Measurements from ENCODE around the gene MEIKIN. TPM values are rescaled to one million over a fixed set of nuclear protein-coding genes. Genes with fewer than 3 reads are reported as not detected.

Gene MEIKIN
- total RNA-seq, 1 donor from 2014 or later: not detected

DNA sequence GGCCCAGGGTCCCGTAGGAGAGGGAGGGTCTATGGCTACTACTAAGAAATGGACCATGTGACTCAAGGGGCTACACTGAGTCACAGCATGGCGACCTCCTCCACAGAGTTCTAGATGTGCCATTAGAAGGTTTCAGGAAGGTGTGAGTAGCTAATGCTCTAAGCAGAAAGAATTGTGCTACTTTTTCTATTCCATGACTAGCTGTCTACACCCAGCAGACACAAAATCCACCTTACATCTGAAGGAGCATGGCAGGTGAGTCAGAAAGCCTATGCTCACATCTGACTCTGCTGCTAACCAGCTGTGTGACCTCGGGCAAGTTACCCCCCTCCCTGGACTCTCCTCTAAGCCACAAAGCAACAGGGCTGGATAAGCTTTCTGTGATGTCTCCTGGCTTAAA lies 14.4 kb upstream of the MEIKIN start:
- no peak for DNase-seq
- H3K36me3 Mint-ChIP-seq (ENCODE audit: unreplicated experiment): no peaks in the 10 kb centered on the region
- no peaks in the 10 kb centered on the region for H3K9me3 Mint-ChIP-seq (ENCODE audit: unreplicated experiment)
- no peak overlapping the region for H3K27ac Mint-ChIP-seq (ENCODE audit: unreplicated experiment)
- no peaks in the 10 kb centered on the region for H3K4me1 Mint-ChIP-seq (ENCODE audit: low read depth, unreplicated experiment)
- no peak overlapping the region for H3K4me3 Mint-ChIP-seq (ENCODE audit: unreplicated experiment)
- TF ChIP-seq, protein P1, sequence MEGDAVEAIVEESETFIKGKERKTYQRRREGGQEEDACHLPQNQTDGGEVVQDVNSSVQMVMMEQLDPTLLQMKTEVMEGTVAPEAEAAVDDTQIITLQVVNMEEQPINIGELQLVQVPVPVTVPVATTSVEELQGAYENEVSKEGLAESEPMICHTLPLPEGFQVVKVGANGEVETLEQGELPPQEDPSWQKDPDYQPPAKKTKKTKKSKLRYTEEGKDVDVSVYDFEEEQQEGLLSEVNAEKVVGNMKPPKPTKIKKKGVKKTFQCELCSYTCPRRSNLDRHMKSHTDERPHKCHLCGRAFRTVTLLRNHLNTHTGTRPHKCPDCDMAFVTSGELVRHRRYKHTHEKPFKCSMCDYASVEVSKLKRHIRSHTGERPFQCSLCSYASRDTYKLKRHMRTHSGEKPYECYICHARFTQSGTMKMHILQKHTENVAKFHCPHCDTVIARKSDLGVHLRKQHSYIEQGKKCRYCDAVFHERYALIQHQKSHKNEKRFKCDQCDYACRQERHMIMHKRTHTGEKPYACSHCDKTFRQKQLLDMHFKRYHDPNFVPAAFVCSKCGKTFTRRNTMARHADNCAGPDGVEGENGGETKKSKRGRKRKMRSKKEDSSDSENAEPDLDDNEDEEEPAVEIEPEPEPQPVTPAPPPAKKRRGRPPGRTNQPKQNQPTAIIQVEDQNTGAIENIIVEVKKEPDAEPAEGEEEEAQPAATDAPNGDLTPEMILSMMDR (IDR thresholded peaks at IDR 0.05; ENCODE audit: partially characterized antibody, unreplicated experiment): no peak
- H3K27me3 Mint-ChIP-seq (ENCODE audit: unreplicated experiment): peaks cover 2% of the 10 kb centered on the region

DNA sequence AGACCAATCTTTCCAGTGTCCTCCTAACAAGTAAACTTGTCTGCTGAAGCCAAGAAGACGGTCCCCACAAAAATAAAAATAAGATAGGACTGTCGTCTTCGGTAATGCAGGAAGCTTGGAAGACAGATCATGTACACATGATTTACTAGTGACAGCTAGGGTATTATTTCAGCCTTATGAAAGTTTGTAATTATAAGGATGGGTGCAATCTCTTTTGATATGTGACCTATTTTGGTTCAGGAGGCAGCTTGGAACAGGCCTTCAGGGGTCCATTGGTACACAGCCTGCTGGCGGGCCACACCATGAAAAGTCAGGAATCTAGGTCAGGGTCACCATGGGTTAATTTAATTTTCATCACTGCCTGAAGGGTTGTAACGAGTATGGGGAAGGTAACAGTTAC lies 13.7 kb upstream of the MEIKIN start:
- TF ChIP-seq, protein P1 (IDR thresholded peaks at IDR 0.05; ENCODE audit: partially characterized antibody, unreplicated experiment): no peak
- Mint-ChIP-seq H3K36me3 (ENCODE audit: unreplicated experiment) (no peaks in the 10 kb centered on the region), H3K27me3 (ENCODE audit: unreplicated experiment) (peaks cover 2% of the 10 kb centered on the region), H3K4me3 (ENCODE audit: unreplicated experiment) (no peak overlapping the region), H3K27ac (ENCODE audit: unreplicated experiment) (no peak overlapping the region), H3K4me1 (ENCODE audit: low read depth, unreplicated experiment) (no peaks in the 10 kb centered on the region), H3K9me3 (ENCODE audit: unreplicated experiment) (no peaks in the 10 kb centered on the region)
- no peak for DNase-seq

DNA sequence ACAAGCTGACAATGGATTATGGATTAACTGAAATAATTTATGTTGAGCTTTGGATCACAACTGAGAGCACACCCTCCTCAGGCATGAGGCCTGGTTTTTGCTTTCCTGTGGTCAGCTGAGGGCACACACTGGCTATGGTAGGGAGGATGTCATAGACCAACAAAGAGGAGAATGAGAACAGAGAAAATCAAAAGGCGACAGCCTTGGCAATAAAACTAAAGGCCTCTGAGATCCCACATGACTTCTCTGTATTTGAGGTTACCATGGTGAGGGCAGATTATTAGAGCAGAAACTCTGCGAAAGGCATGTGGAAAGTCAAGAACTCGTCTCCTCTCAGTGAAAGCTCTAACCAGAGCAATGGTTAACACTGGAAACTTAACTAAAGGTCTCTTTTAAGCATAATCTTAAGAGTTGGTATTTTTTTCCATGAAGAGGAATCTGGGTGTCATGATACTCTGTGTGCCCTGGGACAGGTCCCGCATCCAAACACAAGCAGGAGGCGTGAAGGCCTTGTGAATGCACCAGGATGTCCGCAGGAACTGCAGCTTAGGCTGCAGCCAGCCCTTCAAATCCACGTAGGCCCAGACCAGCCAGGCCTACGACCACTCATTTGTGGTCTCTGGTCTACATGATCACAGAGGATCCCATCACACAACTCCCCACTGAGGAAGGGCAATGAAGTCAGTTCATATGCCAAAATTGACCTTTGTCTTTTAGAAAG lies 12.4 kb upstream of the MEIKIN start:
- H3K27ac Mint-ChIP-seq (ENCODE audit: unreplicated experiment): no peak overlapping the region
- H3K4me3 Mint-ChIP-seq (ENCODE audit: unreplicated experiment): no peak overlapping the region
- no peaks in the 10 kb centered on the region for H3K9me3 Mint-ChIP-seq (ENCODE audit: unreplicated experiment)
- no peaks in the 10 kb centered on the region for H3K36me3 Mint-ChIP-seq (ENCODE audit: unreplicated experiment)
- H3K27me3 Mint-ChIP-seq (ENCODE audit: unreplicated experiment): no peaks in the 10 kb centered on the region
- TF ChIP-seq, protein P1 (IDR thresholded peaks at IDR 0.05; ENCODE audit: partially characterized antibody, unreplicated experiment): no peak
- H3K4me1 Mint-ChIP-seq (ENCODE audit: low read depth, unreplicated experiment): no peaks in the 10 kb centered on the region
- no peak for DNase-seq

DNA sequence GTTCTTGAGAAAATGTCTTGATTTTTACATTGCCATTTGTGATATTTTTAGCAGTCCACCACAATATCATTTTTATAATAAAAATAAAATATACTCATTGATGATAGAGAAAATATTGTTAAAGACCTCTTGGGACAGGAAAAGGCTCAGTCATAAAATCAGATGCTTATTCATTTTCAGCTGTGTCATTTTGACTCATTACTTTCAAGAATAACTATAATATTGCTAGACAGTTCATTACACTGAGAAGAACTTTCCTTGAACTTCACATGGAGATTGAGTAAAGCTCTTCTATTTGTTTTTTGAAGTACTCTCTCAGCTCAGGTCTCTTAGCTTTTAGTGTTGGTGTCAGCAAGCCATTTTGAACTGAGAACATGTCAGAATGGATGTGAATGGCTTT lies 8.5 kb upstream of the MEIKIN start:
- H3K27ac Mint-ChIP-seq (ENCODE audit: unreplicated experiment): no peak overlapping the region
- no peaks in the 10 kb centered on the region for H3K27me3 Mint-ChIP-seq (ENCODE audit: unreplicated experiment)
- TF ChIP-seq, protein P1 (IDR thresholded peaks at IDR 0.05; ENCODE audit: partially characterized antibody, unreplicated experiment): no peak
- DNase-seq: no peak
- no peaks in the 10 kb centered on the region for H3K9me3 Mint-ChIP-seq (ENCODE audit: unreplicated experiment)
- H3K4me3 Mint-ChIP-seq (ENCODE audit: unreplicated experiment): no peak overlapping the region
- H3K36me3 Mint-ChIP-seq (ENCODE audit: unreplicated experiment): no peaks in the 10 kb centered on the region
- no peaks in the 10 kb centered on the region for H3K4me1 Mint-ChIP-seq (ENCODE audit: low read depth, unreplicated experiment)

DNA sequence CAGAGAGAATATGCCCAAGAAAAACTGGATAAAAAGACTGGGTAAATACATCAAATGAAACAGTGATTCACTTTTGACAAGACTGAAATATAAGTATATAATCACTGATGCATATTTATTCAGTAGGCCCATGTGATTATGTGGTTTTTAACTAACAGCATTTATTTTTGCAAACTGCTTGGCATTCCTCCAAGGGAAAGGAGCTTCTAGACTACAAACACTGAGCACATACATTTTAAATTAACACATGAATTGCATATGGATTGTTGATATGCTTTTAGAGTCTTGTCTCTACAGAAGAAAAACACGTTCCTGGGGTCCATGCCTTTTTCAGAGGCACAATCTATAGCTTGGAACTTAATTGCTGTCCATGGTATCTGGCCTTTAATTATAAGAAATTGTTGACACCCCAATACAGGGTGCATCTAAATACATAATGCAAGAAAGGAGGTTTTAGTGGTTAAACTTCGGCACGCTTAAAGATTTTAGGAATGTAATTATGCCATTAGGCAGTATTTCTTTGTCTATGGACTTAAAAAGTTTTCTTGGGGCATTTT lies 6.9 kb upstream of the MEIKIN start:
- Mint-ChIP-seq H3K27ac (ENCODE audit: unreplicated experiment) (no peak overlapping the region), H3K4me3 (ENCODE audit: unreplicated experiment) (no peak overlapping the region), H3K27me3 (ENCODE audit: unreplicated experiment) (no peaks in the 10 kb centered on the region), H3K4me1 (ENCODE audit: low read depth, unreplicated experiment) (no peaks in the 10 kb centered on the region), H3K36me3 (ENCODE audit: unreplicated experiment) (no peaks in the 10 kb centered on the region), H3K9me3 (ENCODE audit: unreplicated experiment) (no peaks in the 10 kb centered on the region)
- no peak for DNase-seq
- TF ChIP-seq, protein P1 (IDR thresholded peaks at IDR 0.05; ENCODE audit: partially characterized antibody, unreplicated experiment): no peak
